ENCODE results near the gene C10orf67. TPM values are rescaled to one million over a fixed set of nuclear protein-coding genes. Genes with fewer than 3 reads are reported as not detected.

C10orf67 gene
- total RNA-seq = 0.11 and 0.12 TPM in 2 replicates

DNA sequence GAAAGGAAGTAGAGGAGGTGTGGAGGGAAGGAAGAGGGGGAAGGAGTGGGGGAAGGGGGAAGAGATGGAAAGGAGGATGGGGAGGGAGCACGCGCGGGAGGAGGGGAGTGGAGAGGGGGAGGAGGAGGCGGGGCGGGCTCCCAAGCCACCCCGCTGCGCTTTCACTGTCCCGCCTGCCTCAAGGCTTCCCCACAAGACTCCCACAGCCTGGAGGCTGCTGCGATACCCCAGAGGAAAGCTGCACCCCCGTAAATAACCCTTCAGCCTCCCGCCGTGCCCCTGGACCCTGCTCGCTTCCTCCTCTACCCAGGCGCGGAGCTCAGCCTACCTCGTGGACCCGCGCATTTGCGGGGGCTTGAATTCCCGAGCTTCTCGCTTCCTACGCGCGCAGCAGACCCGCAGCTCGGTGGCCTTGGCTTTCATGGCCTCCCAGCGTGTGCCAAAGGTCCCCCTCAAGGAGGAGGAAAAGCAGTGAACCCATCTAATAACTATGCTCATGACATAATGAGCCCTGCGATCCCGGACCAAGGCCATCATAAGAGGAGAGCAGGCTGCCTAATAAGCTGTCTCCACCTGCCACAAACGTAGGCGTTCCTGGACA, at the start of gene C10orf67:
C10orf67 (minus strand) TSS at position 557 of the 601 bp plus-strand sequence; CDS start at position 534, 23 bp downstream.

DNA sequence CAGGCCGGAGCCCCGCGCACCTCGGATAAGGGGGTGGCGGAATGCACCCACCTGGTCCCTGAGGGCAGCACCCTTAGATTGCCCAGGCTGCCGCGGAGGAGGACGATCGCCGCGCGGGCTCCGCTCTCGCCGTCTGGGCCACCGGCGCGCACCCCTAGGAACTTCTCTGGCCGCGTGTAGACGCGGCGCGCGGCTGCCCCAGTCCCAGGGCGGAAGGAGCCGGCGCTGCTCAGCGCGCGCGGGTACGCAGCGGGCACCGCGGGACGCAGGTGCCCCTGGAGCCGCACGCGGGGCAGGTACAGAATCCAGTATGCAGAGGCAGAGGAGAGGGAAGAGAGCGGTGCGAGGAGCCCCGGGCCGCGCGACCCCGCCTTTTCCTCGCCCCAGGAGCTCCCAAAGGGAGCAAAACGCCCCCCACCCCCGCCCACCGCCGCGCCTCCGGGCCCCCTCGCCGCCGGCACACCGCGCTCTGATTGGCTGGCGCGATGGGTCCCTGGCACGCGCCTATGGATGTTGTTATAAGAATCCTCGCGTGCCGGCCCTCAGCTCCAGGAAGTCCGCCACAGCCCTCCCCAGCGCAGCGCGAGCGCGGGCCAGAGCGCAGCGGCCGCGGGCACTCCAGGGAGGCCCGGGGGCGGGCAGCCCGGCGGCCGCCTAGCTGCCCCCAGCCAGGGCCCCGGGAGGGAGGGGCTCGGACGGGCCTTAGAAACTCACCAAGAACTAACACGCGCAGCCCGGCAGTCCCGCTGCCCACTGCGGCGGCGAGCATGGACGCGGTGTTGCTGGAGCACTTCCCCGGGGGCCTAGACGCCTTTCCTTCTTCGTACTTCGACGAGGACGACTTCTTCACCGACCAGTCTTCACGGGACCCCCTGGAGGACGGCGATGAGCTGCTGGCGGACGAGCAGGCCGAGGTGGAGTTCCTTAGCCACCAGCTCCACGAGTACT, 152.6 kb downstream of the C10orf67 start, which contains the start of gene PTF1A:
PTF1A (plus strand) TSS at position 549 of the 948 bp plus-strand sequence; CDS start at position 768, 219 bp downstream.

Other genes with a start within 250 kb of the C10orf67 start
- gene MSRB2, start 249.2 kb downstream of the C10orf67 start, total RNA-seq = 13.3 and 16.7 TPM in 2 replicates
- not detected in 2 replicates for gene PTF1A, start 152.5 kb downstream of the C10orf67 start, total RNA-seq
- gene OTUD1, start 94.3 kb upstream of the C10orf67 start, total RNA-seq = 4.6 and 8.5 TPM in 2 replicates

Data from uterine smooth muscle cell (primary cell).